BE2C (cell line): Measurements from ENCODE around the gene SLC20A1.
A peak's percentile ranks its signal among the peaks of the same experiment; 100 is the strongest.

Experiments used
- DNase-seq: peaks from one replicate; pipeline ENCODE4 v3.0.0-alpha.2; 2020
- H3K27me3 ChIP-seq: fragments of 250-450 bp; sonication (Bioruptor Pico); 2 replicates; pipeline ENCODE4 v1.5.1; 2020; ENCODE audit warnings: mild to moderate bottlenecking
- H3K36me3 ChIP-seq: fragments of 250-450 bp; sonication (Bioruptor Pico); 2 replicates; pipeline ENCODE4 v1.5.1; 2020; ENCODE audit warnings: mild to moderate bottlenecking
- H3K4me1 ChIP-seq: fragments of 250-450 bp; sonication (Bioruptor Pico); 2 replicates; pipeline ENCODE4 v1.5.1; 2020
- H3K4me3 ChIP-seq: 2 replicates; pipeline ENCODE4 v1.5.1; 2011; ENCODE audit warnings: low read depth, low read length
- H3K9me3 ChIP-seq: fragments of 250-450 bp; sonication (Bioruptor Pico); 2 replicates; pipeline ENCODE4 v1.5.1; 2020
- CTCF ChIP-seq: IDR thresholded peaks from 2 replicates; pipeline ENCODE4 v1.5.1; 2012; ENCODE audit warnings: mild to moderate bottlenecking, low read depth, low read length

The SLC20A1 gene

GRCh38 chr2:112686348-112687217 lies 40.8 kb downstream of the SLC20A1 start:
- DNase-seq: no peak
- TF ChIP-seq CTCF: no peak
- Histone ChIP-seq H3K4me1 (no peaks in the 10 kb centered on the region), H3K27me3 (no peaks in the 10 kb centered on the region), H3K4me3 (no peak overlapping the region), H3K9me3 (no peaks in the 10 kb centered on the region), H3K36me3 (no peaks in the 10 kb centered on the region)

GRCh38 chr2:112687522-112687921 lies 41.8 kb downstream of the SLC20A1 start:
- H3K9me3 ChIP-seq: no peaks in the 10 kb centered on the region
- H3K4me3 ChIP-seq: no peak overlapping the region
- no peaks in the 10 kb centered on the region for H3K36me3 ChIP-seq
- no peaks in the 10 kb centered on the region for H3K27me3 ChIP-seq
- no peak for DNase-seq
- H3K4me1 ChIP-seq: no peaks in the 10 kb centered on the region
- TF ChIP-seq CTCF: no peak

GRCh38 chr2:112688086-112688880 lies 42.5 kb downstream of the SLC20A1 start:
- TF ChIP-seq CTCF: no peak
- DNase-seq: no peak
- no peaks in the 10 kb centered on the region for H3K27me3 ChIP-seq
- no peak overlapping the region for H3K4me3 ChIP-seq
- no peaks in the 10 kb centered on the region for H3K9me3 ChIP-seq
- no peaks in the 10 kb centered on the region for H3K36me3 ChIP-seq
- H3K4me1 ChIP-seq: no peaks in the 10 kb centered on the region

- H3K27me3 ChIP-seq: no peaks in the 10 kb centered on the region
- TF ChIP-seq CTCF: peak; percentile 56
- no peaks in the 10 kb centered on the region for H3K4me1 ChIP-seq
- H3K36me3 ChIP-seq: no peaks in the 10 kb centered on the region
- no peak overlapping the region for H3K4me3 ChIP-seq
- no peaks in the 10 kb centered on the region for H3K9me3 ChIP-seq
- DNase-seq: peak; percentile 56
These were observed 45.2 kb downstream of the SLC20A1 start for GRCh38 chr2:112690853-112691401.

GRCh38 chr2:112691881-112692281 lies 46.1 kb downstream of the SLC20A1 start:
- Histone ChIP-seq H3K4me3 (no peak overlapping the region), H3K4me1 (no peaks in the 10 kb centered on the region), H3K27me3 (no peaks in the 10 kb centered on the region), H3K9me3 (no peaks in the 10 kb centered on the region), H3K36me3 (no peaks in the 10 kb centered on the region)
- DNase-seq: no peak
- no peak for TF ChIP-seq CTCF
